Fibroblast of mammary gland (primary cell): ENCODE results near the gene PLCH1.
A peak's percentile ranks its signal among the peaks of the same experiment; 100 is the strongest.

ENCODE experiments used
- DNase-seq: peaks from one replicate; pipeline ENCODE4 v3.0.0-alpha.2; 2010; ENCODE audit warnings: low read depth
- H3K4me3 ChIP-seq: 2 replicates; pipeline ENCODE4 v1.5.1; 2011; ENCODE audit warnings: low read depth, mild to moderate bottlenecking, low read length, moderate library complexity; ENCODE audit not compliant: control insufficient read depth
- TF ChIP-seq, protein P1 (sequence below): conservative IDR thresholded peaks from 2 replicates; pipeline ENCODE4 v1.5.1; 2011; ENCODE audit warnings: low read depth, low read length, inconsistent platforms; ENCODE audit not compliant: control insufficient read depth, insufficient read depth

Gene PLCH1

DNA sequence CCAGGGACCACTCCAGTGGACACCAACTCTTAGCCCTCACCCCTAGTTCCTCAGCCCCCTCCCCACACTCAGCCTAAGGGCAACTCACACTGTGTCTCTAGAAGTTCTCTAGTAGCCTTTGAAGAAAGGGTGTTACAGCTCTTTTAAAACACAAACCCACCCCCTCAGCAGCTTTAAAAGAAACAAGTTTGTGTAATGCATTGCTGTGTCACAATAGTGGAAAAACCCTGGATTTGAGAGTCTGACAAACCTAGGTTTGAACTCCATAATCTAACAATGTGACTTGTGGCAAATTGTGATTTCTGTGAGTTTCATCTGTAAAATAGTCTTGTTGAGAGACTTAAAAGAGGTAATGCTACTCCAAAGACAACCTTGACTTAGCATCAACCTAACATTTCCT, 54.0 kb downstream of the PLCH1 start:
- H3K4me3 ChIP-seq = no peak overlapping the region
- TF ChIP-seq, protein P1, sequence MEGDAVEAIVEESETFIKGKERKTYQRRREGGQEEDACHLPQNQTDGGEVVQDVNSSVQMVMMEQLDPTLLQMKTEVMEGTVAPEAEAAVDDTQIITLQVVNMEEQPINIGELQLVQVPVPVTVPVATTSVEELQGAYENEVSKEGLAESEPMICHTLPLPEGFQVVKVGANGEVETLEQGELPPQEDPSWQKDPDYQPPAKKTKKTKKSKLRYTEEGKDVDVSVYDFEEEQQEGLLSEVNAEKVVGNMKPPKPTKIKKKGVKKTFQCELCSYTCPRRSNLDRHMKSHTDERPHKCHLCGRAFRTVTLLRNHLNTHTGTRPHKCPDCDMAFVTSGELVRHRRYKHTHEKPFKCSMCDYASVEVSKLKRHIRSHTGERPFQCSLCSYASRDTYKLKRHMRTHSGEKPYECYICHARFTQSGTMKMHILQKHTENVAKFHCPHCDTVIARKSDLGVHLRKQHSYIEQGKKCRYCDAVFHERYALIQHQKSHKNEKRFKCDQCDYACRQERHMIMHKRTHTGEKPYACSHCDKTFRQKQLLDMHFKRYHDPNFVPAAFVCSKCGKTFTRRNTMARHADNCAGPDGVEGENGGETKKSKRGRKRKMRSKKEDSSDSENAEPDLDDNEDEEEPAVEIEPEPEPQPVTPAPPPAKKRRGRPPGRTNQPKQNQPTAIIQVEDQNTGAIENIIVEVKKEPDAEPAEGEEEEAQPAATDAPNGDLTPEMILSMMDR = no peak
- DNase-seq = no peak

DNA sequence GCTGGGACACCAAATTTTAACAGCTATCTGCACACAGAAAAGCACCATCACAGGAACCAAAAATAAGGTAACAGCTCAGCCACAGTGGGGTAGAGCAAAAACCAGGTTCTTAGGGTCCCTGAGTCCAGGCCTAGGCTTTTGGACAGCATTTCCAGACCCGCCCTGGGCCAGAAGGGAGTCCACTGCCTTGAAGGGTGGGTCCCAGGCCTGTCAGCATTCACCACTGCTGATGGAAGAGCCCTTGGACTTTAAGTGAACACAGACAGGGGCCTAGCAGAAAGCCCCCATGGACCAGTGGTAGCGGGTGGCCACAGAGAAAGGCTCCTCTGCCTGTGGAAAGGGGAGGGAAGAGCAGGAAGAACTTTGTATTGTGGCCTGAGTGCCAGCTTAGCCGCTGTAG, 56.4 kb downstream of the PLCH1 start:
- TF ChIP-seq, protein P1 = no peak
- H3K4me3 ChIP-seq = no peak overlapping the region

DNA sequence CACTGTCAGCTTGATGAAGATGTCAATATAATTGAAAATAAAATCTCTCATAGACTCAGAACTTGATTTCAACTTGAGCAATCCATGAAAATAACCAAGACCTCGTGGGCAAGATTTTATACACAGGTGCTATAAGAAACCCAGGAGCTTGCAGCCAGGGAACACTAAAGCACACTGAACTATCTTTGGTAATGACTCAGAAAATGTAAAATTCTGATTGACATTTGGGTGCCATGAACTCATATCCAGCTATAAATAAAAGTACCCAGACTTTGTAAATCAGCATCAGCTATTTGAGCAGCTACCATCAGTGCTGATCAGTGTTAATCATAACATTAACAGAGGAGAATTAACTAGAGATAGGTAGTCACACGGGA, 61.5 kb downstream of the PLCH1 start:
- no peak for DNase-seq
- H3K4me3 ChIP-seq = no peak overlapping the region
- TF ChIP-seq, protein P1 = no peak

More for the DNA sequence above, 56.4 kb downstream of the PLCH1 start:
- no peak for DNase-seq

DNA sequence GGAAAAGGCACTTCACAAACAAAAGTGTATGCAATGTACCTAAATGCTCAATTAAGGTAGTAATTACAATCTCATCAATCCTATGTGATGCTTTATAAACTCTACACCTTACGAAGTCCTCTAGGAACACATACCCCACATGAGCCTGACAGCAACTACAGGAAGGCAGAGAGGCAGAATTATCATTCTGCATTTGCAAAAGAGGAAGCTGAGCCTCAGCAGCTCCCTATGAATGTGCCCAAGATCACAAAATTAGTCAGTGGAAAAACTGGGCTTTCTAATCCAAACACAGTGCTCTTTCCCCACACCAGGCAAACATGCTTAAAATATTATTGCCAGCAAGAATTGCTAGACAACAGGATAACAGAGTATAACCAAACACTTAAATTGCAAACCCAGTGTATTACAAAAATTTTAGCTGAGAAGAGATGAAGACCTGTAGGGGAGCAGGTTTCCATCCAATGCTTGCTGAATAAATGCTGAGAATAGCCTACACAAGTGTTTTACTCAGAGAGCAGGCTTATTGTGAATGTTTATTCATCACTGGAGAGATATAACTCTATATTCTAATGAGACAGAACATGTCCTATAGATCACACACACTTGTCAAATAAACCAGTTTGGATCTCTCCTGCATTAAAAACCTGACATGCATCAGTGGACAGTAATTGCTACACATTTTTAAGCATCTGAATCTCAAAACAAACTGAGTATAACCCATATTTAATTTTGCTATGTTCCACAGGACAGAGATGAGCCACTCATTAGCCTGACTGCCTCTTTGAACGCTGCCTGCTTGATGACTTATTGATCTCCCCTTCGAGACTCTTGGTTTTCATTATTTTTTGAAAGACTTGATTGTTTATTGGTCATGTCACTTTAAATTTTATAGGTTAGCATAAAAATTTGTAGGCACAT, 62.2 kb downstream of the PLCH1 start:
- no peak overlapping the region for H3K4me3 ChIP-seq
- TF ChIP-seq, protein P1 = no peak
- DNase-seq = no peak

DNA sequence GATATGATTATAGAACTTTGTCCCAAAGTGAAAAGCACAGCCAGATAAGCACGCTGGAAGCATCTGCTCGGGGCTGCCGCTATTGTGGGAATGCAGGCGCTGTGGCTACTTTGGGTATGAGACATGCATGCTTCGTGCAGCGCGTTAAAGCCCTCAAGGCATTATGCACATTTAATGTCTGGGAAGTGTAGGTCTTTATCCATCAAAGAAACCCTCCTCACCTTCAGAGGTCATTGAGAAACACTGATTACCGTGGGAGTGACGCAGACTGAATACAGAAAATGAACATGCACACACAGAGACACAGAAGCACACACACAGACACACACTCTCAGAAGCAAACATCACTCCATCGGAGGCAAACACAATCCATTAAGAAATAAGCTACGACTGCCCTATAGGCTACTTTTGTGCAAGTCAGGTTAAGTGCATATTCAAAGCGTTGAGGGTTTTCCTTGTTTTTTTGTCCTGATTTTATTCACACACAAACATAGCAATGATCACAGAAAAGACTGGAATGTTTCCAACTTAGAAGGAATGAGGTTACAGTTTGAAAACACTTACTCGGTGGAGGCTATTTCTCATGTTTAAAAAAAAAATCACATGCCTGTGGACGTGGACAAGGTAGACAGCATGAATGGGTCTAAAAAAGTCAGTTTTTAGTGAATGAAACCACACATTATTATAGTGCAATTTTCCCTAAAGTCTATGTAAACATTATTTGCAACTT, 68.5 kb downstream of the PLCH1 start:
- TF ChIP-seq, protein P1 = no peak
- peak; percentile 54 for DNase-seq
- H3K4me3 ChIP-seq = peak overlapping the region; percentile 17

DNA sequence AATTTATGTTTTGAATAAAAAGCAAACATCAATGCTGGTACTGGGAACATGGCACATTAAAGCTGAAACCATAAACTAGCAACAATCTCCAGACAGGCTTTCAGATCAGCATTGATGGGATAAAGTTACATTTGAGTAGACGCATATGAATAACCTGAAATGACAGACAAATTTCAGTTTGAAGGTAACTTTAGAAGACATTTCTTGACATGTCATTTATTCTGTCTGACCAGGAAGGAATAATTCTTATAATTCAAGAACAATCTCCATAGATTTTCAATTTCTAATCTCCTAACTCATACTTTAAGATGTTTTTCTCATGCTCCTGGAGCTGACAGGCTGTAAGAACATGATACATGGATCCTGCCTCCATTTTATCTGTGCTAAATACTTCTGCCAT, 69.8 kb downstream of the PLCH1 start:
- DNase-seq = no peak
- TF ChIP-seq, protein P1 = no peak
- H3K4me3 ChIP-seq = no peak overlapping the region
